NCI-H2081 treated with DMSO at 0.1 percent for 48 hours (cell line): ENCODE data around the gene DDTL.

Experiments used
- DNase-seq: peaks from one replicate; lab custom pipeline; 2025; lab: John Stamatoyannopoulos, UW

Gene DDTL

DNA sequence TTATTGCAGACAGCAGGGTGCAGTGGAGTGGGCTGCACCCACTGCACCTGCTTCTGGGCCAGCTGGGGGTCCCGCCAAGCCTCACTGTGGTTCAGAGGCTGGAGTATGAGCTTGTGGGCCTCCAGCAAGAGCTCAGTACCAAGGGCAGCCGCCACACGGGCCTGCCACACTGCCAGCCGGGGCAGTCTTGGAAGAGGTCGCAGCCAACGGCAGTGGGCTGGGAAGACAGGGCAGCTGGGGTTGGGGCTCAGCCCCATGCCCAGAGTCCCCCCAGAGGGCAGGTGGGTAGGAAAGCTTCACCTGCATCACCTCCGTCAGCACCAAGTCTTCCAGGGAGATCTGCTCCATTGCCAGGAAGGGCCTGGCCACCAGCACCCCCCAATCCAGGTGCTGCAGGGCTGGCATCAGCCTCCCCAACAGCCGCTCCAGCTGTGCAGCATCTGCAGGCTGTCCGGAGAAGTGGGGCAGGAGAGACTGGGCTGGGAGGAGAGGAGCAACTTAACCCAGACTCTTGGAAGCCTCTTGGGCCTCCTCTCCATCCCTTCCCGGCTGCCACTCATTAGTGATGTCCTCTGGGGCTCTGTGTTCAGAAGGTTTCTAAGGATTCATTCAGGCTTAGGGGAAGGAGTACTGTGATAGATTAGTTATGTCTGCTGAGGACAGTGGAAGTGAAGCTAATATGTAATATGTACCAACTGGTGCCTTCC is 39.7 kb downstream of the DDTL start:
- DNase-seq: no peak

DNA sequence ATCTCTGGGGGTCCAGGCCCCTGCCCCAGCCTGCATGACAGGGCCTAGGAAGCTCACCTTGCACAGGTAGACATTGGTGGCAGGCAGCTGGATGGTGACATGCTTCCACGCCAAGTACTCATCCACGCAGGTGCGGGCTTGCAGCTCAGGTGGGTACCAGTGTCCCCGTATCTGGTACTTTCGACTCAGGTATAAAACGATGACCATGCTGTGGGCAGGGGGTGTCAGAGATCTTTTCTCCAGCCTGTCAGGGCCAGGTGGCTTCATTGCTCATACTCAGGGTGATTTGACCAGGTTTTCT is 40.2 kb downstream of the DDTL start:
- DNase-seq: no peak

DNA sequence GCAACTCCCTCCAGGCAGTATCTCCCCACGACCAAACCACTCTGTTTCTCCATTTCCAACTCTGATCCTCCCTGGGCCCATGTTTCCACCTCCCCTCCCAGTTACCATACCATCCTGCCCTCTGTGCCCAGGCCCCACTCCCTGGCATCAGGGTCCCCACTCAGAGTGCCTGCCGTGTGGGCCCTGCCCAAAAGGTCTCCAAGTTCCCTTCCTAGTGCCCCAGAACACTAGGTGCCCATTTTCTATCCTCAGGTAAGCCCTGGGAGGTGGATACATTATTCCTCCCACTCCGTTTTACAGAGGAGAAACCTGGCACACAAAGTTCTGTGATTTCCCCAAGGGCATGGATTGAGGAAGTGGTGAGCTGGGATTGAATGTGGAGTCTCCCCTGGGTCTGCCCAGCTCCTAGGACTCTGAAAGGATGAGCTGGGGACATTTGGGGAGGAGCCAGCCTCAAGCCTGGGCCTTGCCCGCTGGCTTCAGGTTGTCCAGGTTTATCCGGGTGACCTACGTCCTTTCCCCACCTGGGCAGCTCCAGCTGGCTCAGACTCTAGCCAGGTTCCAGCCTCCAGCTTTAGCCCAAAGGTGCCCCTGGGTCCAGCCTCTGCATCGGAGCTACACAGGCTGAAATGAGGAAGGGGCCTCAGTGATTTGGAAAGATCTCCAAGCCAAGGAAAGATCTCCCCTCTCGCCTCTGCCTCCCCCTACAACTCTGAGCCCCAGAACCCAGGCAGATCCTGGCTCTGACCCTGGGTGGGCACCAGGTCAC is 40.7 kb downstream of the DDTL start:
- no peak for DNase-seq

DNA sequence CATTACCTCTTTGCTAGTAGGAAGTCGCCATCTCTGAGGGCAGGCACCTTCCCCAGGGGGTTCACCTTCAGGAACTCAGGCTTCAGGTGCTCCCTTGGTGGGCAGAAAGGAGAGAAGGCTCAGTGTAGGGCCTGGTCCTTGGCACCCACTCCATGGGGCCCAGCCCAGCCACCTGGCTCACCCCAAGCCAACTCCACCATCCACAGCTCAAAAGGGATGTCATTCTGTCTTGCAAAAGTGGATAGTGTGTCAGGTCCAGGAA is 41.3 kb downstream of the DDTL start:
- no peak for DNase-seq

DNA sequence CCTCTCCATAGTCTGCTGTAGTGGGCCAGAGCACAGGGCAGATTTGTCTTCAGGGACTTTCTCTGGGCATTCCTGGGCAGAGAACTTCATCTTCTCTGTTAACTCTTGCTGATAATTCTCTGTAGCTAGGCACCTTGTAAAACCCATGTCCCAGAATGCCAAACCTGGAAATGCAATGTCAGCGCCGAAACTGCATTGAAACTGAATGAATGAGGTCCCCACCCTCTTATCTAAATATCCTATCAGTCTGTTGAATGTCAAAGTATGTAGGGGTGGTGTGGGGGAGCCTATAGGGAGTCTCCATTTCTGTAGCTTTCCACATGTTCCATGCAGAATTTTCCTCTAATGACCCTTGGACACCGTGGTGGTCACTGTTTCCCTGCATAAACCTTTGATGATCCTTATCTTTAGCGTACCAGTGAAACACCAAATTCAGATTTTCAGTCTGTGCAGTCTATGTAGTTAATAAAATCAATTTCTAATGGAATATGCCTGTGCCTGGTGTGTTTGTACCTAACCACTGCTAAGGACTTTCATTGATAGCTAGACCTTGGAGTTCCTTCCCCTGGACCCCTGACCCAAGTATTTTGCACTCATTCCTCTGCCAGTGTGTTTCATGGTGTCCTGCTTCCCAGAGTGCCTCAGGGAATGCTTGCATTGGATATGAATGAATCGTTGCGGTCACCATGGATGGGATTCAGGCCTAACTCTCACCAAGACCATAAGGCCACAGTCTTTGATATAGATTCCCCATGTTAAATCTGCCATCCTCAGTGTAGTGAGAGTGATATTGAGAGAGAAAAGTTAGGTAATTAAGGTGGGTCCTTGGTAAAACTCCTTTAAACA is 41.9 kb downstream of the DDTL start:
- DNase-seq: no peak

DNA sequence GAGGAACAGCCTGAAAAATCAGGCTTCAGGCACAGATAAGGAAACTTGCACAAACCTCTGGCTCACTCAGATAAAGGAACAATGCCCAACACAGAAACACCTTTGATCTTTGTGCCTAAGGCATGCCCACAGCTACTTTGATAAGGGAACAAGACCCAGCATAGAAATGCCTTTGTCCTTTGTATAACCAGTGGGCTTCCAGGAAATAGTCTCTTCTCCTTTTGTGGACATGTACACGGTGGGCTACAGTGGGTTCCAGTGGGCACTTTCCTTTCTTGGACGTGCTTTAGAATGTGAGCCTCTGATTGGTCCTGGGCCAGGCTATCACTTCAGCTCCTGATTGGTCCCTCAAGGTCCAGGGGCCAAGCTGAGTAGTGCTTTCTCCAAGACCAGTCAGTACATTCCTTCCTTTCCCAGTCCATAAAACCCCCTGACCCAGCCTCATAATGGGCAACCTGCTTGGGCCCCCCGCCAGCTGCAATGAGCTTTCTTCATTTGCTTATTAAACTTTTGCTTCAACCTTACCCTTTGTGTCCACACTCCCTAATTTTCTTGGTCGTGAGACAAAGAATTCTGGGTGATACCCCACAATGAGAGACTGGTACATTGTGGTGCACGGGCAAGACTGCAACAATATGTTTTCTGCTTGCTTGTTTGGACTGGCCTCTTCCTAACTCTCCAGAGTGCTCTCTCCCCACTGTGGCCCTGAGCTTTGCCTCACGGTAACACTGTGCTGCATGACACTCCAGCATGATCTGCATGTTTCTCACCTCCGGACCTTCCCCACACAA is 42.7 kb downstream of the DDTL start:
- DNase-seq: no peak

DNA sequence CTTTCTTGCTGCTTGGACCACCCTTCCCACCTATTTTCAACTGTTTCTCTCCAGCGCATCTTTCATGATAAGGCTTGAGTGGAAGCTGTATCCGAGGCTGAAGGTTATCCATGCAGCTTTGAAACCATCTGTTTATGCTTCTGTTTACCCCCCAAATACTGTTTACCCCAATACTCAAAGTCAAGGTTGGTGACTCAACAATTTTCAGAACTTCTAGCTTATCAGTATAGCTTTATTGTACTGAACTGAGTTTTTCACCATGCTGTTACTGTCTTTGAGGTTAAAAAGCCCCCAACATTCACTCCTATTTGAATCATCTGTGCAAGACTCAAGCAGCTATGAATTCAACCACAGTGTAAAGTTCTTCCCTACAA is 43.3 kb downstream of the DDTL start:
- no peak for DNase-seq

DNA sequence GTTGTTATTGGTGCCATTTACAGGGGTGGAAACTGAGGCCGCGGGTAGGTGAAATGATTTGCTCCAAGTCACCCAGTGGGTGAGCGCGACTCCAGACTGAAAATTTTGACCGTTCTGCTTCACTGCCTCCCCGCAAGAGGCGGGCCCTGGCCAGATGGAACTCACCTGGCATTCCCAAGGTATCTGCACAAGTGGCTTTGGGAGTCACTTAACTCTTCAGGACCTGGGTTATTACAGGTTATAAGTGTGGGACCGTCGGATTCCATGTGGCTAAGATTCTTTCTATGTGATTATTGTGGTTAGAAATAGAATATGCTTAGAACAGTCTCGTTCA is 45.0 kb downstream of the DDTL start:
- DNase-seq: no peak

DNA sequence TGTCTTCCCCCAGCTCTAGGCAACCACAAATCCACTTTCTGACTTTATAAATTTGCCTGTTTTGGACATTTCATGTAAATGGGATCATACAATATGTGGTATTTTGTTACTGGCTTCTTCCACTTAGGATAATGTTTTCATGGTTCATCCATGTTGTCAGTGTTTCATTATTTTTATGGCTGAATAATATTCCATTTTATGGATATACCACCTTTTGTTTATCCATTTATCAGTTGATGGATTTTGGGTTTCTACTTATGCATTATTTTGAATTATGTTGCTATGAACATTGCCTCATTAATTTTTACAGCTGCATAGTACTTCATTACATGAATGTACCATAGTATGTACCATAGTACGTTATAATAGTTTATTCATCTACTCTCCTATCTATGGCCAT is 49.5 kb downstream of the DDTL start:
- DNase-seq: no peak

DNA sequence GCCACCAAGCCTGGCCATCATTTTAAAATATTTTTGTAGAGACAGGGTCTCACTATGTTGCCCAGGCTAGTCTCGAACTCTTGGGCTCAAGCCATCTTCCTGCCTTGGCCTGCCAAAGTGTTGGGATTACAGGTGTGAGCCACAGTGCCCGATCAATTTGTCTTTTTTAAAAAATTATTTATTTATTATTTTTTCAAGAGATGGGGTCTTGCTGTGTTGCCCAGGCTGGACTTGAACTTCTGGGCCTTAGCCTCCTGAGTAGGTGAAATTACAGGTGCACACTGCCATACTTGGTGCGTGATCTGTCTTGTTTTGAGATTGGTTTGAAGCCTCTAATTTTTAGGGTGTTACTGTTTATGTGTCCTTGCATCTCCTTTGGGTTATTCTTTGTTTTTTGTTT is 54.6 kb downstream of the DDTL start:
- DNase-seq: no peak
